CD4-positive, alpha-beta T cell treated with Interleukin-17A for 4 hours (primary cell): ENCODE measurements around the gene ARHGEF37.
"Not testable (repeated sequence)": the region's sequence is repeated elsewhere in the genome, so short reads cannot be mapped to it uniquely, and the experiment has no call there.

ENCODE experiments used
- DNase-seq: peaks from one replicate; pipeline ENCODE4 v3.0.0-alpha.2; 2020; ENCODE audit warnings: mixed read lengths

Gene ARHGEF37

DNA sequence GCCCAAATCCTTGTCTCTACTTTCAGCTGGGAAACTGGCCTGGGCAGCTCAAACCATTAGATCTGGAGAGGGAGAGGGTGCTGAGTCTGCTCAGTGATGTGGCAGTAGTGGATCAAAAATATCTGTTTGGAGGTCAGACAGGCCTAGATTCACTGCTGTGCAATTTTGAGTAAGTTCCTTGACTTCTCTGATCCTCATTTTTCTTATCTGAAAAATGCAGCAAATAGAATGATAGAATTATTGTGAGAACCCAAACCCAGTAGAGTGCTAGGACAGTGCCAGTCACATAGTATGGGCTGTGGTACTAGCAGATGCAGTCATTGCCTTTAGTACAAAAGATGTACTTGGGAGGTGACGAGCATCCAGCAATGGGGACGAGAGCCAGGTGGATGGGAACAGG is 50.2 kb downstream of the ARHGEF37 start:
- no peak for DNase-seq

GRCh38 chr5:149632311-149633251 is 51.3 kb downstream of the ARHGEF37 start:
- DNase-seq, result no peak

DNA sequence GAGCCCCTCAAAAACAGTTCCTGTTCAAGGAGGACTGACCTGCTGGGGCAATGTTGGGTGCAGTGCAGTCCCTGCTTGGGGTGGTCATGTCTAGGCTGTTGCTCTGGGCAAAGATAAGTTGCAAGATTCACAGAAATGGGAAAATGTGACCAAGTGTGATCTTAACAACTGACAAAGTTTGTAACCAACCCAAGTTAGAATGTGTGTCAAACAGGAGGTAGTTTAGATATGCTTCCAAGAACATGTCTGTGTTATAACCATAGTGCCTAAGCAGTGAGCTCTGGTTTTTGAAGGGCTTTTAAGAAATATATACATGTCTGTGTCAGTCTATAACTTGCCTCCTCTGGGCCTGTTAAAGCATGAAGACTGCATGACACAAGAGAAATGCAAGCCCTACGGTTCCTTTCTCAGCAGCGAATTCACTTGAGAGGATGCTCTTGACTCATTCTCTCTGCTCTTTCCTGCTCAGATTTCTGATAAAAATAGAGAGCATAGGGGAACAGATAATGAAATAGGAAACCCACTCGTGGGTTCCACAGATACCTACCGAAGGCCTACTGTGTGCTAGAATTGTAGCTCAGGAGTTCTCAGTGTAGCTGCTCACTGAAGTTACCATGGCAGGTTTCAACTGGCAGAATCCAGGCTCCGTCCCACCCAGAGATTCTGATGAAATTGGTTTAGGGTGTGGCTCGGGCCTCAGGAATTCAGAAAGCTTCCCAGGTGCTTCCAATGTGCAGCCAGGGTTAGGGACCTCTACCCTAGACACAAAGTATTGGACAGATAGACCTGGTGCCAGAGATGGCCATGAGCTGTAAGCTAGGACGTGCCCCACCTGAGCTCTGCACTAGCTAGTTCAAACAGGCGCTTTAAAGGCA is 52.4 kb downstream of the ARHGEF37 start:
- DNase-seq, result no peak

DNA sequence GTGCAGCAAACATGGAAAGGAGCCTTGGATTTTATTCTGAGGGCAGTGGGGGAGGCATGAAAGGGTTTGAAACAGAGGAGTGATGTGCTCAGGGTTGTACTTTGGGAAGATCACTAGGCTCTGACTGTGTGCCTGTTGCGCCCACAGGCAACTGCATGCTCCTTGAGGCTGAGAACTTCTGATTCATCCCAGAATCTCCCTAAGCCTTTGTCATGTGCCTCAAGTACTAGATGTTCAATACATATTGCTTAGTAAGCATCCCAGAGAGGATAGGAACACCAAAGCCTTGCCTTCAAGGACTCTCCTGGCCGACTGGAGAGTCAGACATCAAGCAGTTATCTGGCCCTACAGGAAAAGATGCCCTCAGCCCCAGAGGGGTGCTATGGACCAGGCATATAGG is 54.1 kb downstream of the ARHGEF37 start:
- DNase-seq, result no peak

- no peak for DNase-seq
These were observed 55.0 kb downstream of the ARHGEF37 start for GRCh38 chr5:149636191-149636860.

DNA sequence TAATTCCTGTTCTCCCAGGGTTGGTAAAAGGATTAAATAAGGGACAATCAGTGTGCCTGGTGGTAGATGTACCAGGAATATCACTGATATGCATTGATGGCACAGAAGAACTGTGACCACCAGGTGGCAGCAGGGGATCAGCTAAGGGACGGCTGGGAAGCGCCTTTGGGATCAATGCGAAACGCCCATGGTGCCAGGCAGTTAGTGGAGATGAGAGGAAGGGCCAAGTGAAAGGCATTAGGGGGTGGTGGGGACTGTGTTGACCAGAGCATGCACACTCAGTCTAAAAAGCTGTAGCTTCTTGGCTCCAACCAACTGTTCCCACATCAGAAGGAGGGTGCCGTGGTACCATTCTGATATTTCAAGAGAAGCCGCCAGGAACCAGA is 55.6 kb downstream of the ARHGEF37 start:
- peak; percentile 81 for DNase-seq

- no peak for DNase-seq
These were observed 56.8 kb downstream of the ARHGEF37 start for GRCh38 chr5:149638136-149638535.

DNA sequence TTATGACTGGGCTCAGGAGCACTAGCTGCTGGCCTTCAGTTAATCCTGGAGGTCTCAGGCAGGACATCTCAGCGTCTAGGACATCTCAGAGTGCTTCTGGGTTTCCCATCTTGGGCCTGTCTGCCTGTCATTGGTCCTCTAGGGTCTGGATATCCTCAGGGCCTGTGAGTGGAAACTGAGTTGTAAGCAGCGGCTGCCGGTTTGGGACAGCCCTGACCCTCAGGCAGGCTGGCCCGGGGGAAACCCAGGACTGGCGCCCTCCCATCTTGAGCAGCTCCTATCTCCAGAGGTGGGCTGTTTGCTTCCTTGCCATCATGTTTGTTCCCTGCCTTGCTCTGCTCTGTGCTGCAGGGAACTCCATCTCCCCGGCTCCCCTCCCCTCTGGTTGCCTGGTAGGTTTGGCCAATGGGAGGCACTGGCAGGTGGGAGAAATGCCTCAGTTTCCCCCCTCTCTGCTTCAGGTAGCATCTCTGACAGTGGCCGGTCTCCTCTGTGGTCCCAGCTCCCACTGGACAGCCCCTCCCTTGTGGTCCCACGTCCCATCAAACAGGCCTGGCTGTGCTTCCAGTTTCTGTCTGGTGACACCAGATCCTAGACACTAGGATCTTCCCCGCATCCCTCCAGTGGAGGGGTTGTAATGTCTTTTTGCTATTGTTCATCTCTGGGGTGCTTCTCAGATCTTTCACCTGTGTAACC is 57.4 kb downstream of the ARHGEF37 start:
- no peak for DNase-seq

DNA sequence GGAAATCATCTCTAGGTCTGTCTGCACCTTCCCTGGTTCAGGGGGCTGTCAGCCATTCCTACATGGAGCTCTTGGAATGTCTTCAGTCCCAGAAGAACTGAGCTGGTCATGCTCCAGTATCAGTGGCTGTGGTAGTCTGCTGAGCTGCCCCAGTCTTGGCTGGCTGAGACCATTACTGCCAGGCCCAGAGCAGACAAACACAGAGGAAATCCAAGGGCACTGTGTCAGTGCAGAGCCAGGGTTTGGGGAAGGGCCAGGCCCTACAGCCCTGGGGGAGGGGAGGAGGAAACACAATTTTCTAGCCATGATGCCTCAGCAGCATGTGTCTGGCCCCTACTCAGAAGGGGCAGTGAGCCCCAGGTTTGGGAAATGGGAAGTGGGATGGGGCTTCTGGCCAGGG is 58.4 kb downstream of the ARHGEF37 start:
- DNase-seq, result no peak

DNA sequence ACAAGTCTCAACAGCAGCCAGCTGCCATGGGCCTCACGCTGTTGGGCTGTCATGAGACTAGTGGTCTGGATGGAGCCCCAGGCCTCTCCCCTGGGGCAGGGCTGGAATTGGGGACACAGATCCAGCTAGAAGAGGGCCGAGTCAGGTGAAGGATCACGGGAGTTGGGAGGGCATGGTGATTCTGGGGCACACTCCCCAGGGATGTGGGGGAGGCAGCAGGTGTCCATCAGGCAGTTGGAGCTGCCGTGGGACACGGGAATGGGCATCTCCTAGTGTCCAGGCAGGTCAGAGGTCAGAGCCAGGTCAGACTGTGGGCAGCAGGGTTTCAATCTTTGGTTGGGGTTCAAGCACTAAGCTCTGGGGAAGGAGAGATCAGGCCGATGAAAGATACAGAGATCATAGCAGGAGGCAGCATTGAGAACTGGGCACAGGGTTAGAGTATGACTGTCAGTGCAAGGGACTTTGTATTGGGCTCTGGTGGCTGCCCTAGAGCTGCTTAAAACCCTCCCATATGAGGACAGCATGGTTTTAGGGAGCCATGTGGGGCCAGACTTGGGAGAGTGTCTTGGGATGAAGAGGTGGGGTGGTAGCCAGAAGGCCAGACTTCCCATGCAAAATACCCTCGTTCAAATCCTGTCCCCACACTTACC is 59.2 kb downstream of the ARHGEF37 start:
- DNase-seq, result no peak

GRCh38 chr5:149641000-149641576 is 59.8 kb downstream of the ARHGEF37 start:
- DNase-seq, result no peak

- no peak for DNase-seq
These were observed 60.3 kb downstream of the ARHGEF37 start for GRCh38 chr5:149641600-149641999.

DNA sequence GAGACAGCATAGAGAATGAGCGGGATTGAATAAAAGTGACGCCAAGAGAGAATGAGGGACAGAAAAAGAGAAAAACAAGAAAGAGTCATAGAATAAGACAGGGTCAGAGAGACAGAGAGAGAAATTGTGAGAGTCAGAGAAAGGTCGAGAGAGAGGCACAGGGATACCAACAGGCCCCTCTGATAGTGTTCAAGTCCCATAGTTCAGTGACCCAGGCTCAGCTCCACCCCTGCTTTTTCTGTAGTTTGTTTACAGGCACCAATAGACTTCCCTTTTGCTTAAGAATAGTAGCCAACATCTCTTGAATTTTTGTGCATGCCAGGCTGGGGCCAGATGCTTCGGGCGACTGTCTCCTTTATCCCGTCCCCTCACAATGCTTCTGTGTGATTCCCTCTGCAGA is 62.5 kb downstream of the ARHGEF37 start:
- DNase-seq, result no peak

GRCh38 chr5:149644629-149645028 is 63.3 kb downstream of the ARHGEF37 start:
- DNase-seq, result no peak

- DNase-seq, result no peak
These were observed 63.9 kb downstream of the ARHGEF37 start for GRCh38 chr5:149645236-149645635.

- DNase-seq, result no peak
These were observed 64.4 kb downstream of the ARHGEF37 start for GRCh38 chr5:149645725-149646124.

- peak; percentile 52 for DNase-seq
These were observed 65.3 kb downstream of the ARHGEF37 start for GRCh38 chr5:149646564-149646963.

DNA sequence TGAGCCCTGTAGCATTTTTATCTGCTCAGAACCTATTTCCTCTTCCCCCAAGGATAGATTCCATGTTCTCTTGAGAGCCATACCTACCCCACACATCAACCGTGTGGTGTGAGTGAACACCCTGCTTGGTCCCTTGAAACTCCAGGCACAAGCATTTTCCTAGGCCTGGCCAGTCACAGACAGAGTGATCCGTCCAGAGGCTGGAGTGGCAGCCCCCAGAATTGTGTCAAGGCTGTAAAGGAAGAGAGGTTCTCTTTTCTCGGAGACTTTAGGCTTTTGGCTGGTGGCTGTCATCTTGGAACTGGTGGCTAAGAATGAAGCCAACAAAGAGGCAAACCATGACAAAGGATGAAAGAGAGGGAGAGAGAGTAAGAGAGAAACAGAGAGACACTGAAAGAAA is 66.0 kb downstream of the ARHGEF37 start:
- no peak for DNase-seq

DNA sequence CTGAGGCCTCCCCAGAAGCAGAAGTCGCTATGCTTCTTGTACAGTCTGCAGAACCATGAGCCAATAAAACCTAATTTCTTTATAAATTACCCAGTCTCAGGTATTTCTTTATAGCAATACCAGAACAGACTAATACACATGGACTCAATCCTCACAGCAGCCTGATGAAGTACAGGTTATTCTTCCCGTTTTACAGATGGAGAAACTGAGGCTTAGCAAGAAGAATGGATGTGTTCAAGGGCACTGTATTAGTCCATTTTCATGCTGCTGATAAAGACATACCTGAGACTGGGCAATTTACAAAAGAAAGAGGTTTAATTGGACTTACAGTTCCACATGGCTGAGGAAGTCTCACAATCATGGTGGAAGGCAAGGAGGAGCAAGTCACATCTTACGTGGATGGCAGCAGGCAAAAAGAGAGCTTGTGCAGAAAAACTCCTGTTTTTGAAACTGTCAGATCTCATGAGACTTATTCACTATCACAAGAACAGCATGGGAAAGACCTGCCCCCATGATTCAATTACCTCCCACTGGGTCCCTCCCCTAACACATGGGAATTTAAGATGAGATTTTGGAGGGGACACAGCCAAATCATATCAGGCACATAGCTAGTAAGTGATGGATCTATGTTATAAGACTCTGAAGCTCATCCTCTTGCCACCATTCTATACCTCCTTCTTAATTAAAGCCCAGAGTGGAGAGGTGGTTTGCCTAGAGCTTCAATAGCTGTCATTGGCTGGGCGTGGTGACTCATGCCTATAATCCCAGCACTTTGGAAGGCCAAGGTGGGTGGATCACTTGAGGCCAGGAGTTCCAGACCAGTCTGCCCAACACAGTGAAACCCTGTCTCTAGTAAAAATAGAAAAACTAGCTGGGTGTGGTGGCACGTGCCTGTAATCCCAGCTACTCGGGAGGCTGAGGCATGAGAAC is 67.4 kb downstream of the ARHGEF37 start:
- not testable (repeated sequence) for DNase-seq

DNA sequence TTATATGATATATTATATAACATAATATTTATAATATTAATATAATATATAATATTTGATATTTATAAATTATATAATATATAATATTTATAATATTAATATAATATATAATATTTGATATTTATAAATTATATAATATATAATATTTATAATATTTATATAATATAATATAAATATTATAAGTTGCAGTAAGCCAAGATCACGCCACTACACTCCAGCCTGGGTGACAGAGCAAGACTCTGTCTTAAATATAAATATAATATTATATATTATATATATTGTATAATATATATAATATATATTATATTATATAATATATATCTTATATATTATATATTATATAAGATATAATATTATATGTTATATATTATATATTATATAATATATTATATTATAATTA is 68.4 kb downstream of the ARHGEF37 start:
- not testable (repeated sequence) for DNase-seq
